ENCODE measurements around the gene ESR1.

Gene ESR1

GRCh38 chr6:151807513-151808370, at the start of gene ESR1:
ESR1 (plus strand) TSS chr6:151807682; CDS start chr6:151807913, 231 bp downstream.
- Histone ChIP-seq H3K4me1 (ENCODE audit: insufficient read depth, low read length) (peaks cover 3% of the 10 kb centered on the region; the same call in 1 of the 2 replicates), H3K36me3 (ENCODE audit: insufficient read depth, low read depth, low read length) (no peaks in the 10 kb centered on the region), H3K9ac (ENCODE audit: low read depth, low read length) (no peak within 1 kb of the TSS), H3K4me3 (ENCODE audit: low read length) (peak within 1 kb of the TSS; percentile 65), H3K27ac (ENCODE audit: low read length) (no peak within 1 kb of the TSS), H3K9me3 (ENCODE audit: insufficient read depth, low read depth, low read length) (no peaks in the 10 kb centered on the region), H3K27me3 (ENCODE audit: insufficient read depth, low read length) (peaks cover 89% of the 10 kb centered on the region)

GRCh38 chr6:151760486-151760885, 47.0 kb upstream of the ESR1 start:
- no peak overlapping the region for H3K27ac ChIP-seq (ENCODE audit: low read length)
- H3K36me3 ChIP-seq (ENCODE audit: insufficient read depth, low read depth, low read length), result no peaks in the 10 kb centered on the region
- no peaks in the 10 kb centered on the region for H3K9me3 ChIP-seq (ENCODE audit: insufficient read depth, low read depth, low read length)
- H3K4me1 ChIP-seq (ENCODE audit: insufficient read depth, low read length), result peaks cover 6% of the 10 kb centered on the region; the same call in 1 of the 2 replicates
- no peaks in the 10 kb centered on the region for H3K27me3 ChIP-seq (ENCODE audit: insufficient read depth, low read length)
- no peak overlapping the region for H3K4me3 ChIP-seq (ENCODE audit: low read length)
- no peak overlapping the region for H3K9ac ChIP-seq (ENCODE audit: low read depth, low read length)

- Histone ChIP-seq H3K36me3 (ENCODE audit: insufficient read depth, low read depth, low read length) (no peaks in the 10 kb centered on the region), H3K4me1 (ENCODE audit: insufficient read depth, low read length) (peaks cover 6% of the 10 kb centered on the region; the same call in 1 of the 2 replicates), H3K9ac (ENCODE audit: low read depth, low read length) (no peak overlapping the region), H3K27ac (ENCODE audit: low read length) (no peak overlapping the region), H3K4me3 (ENCODE audit: low read length) (no peak overlapping the region), H3K9me3 (ENCODE audit: insufficient read depth, low read depth, low read length) (no peaks in the 10 kb centered on the region), H3K27me3 (ENCODE audit: insufficient read depth, low read length) (no peaks in the 10 kb centered on the region)
Observed at GRCh38 chr6:151761851-151762250, 45.6 kb upstream of the ESR1 start.

- no peaks in the 10 kb centered on the region for H3K9me3 ChIP-seq (ENCODE audit: insufficient read depth, low read depth, low read length)
- peaks cover 6% of the 10 kb centered on the region; the same call in 1 of the 2 replicates for H3K4me1 ChIP-seq (ENCODE audit: insufficient read depth, low read length)
- H3K9ac ChIP-seq (ENCODE audit: low read depth, low read length), result no peak overlapping the region
- no peak overlapping the region for H3K27ac ChIP-seq (ENCODE audit: low read length)
- no peaks in the 10 kb centered on the region for H3K27me3 ChIP-seq (ENCODE audit: insufficient read depth, low read length)
- no peak overlapping the region for H3K4me3 ChIP-seq (ENCODE audit: low read length)
- H3K36me3 ChIP-seq (ENCODE audit: insufficient read depth, low read depth, low read length), result no peaks in the 10 kb centered on the region
Observed at GRCh38 chr6:151762817-151763216, 44.7 kb upstream of the ESR1 start.

- peak overlapping the region; percentile 62; the same call in 1 of the 2 replicates for H3K4me3 ChIP-seq (ENCODE audit: low read length)
- H3K36me3 ChIP-seq (ENCODE audit: insufficient read depth, low read depth, low read length), result no peaks in the 10 kb centered on the region
- no peaks in the 10 kb centered on the region for H3K9me3 ChIP-seq (ENCODE audit: insufficient read depth, low read depth, low read length)
- peaks cover 6% of the 10 kb centered on the region; the same call in 1 of the 2 replicates for H3K4me1 ChIP-seq (ENCODE audit: insufficient read depth, low read length)
- H3K27ac ChIP-seq (ENCODE audit: low read length), result no peak overlapping the region
- H3K27me3 ChIP-seq (ENCODE audit: insufficient read depth, low read length), result no peaks in the 10 kb centered on the region
- no peak overlapping the region for H3K9ac ChIP-seq (ENCODE audit: low read depth, low read length)
Observed at GRCh38 chr6:151763303-151763702, 44.2 kb upstream of the ESR1 start.

GRCh38 chr6:151763938-151764680, 43.4 kb upstream of the ESR1 start:
- H3K4me1 ChIP-seq (ENCODE audit: insufficient read depth, low read length), result peaks cover 6% of the 10 kb centered on the region; the same call in 1 of the 2 replicates
- no peak overlapping the region for H3K9ac ChIP-seq (ENCODE audit: low read depth, low read length)
- no peaks in the 10 kb centered on the region for H3K9me3 ChIP-seq (ENCODE audit: insufficient read depth, low read depth, low read length)
- no peaks in the 10 kb centered on the region for H3K27me3 ChIP-seq (ENCODE audit: insufficient read depth, low read length)
- no peaks in the 10 kb centered on the region for H3K36me3 ChIP-seq (ENCODE audit: insufficient read depth, low read depth, low read length)
- H3K4me3 ChIP-seq (ENCODE audit: low read length), result peak overlapping the region; percentile 62
- no peak overlapping the region for H3K27ac ChIP-seq (ENCODE audit: low read length)

- Histone ChIP-seq H3K9me3 (ENCODE audit: insufficient read depth, low read depth, low read length) (no peaks in the 10 kb centered on the region), H3K27me3 (ENCODE audit: insufficient read depth, low read length) (no peaks in the 10 kb centered on the region), H3K4me1 (ENCODE audit: insufficient read depth, low read length) (peaks cover 6% of the 10 kb centered on the region; the same call in 1 of the 2 replicates), H3K4me3 (ENCODE audit: low read length) (no peak overlapping the region), H3K9ac (ENCODE audit: low read depth, low read length) (no peak overlapping the region), H3K36me3 (ENCODE audit: insufficient read depth, low read depth, low read length) (no peaks in the 10 kb centered on the region), H3K27ac (ENCODE audit: low read length) (no peak overlapping the region)
Observed at GRCh38 chr6:151765444-151765886, 42.0 kb upstream of the ESR1 start.

GRCh38 chr6:151772446-151772845, 35.0 kb upstream of the ESR1 start:
- Histone ChIP-seq H3K4me1 (ENCODE audit: insufficient read depth, low read length) (no peaks in the 10 kb centered on the region), H3K27me3 (ENCODE audit: insufficient read depth, low read length) (no peaks in the 10 kb centered on the region), H3K27ac (ENCODE audit: low read length) (no peak overlapping the region)

GRCh38 chr6:151773382-151773781, 34.1 kb upstream of the ESR1 start:
- Histone ChIP-seq H3K4me1 (ENCODE audit: insufficient read depth, low read length) (no peaks in the 10 kb centered on the region), H3K9ac (ENCODE audit: low read depth, low read length) (no peak overlapping the region), H3K36me3 (ENCODE audit: insufficient read depth, low read depth, low read length) (no peaks in the 10 kb centered on the region), H3K27me3 (ENCODE audit: insufficient read depth, low read length) (no peaks in the 10 kb centered on the region), H3K9me3 (ENCODE audit: insufficient read depth, low read depth, low read length) (no peaks in the 10 kb centered on the region), H3K4me3 (ENCODE audit: low read length) (no peak overlapping the region), H3K27ac (ENCODE audit: low read length) (no peak overlapping the region)

More at GRCh38 chr6:151772446-151772845, 35.0 kb upstream of the ESR1 start:
- Histone ChIP-seq H3K9ac (ENCODE audit: low read depth, low read length) (no peak overlapping the region), H3K9me3 (ENCODE audit: insufficient read depth, low read depth, low read length) (no peaks in the 10 kb centered on the region), H3K4me3 (ENCODE audit: low read length) (no peak overlapping the region), H3K36me3 (ENCODE audit: insufficient read depth, low read depth, low read length) (no peaks in the 10 kb centered on the region)

- Histone ChIP-seq H3K9ac (ENCODE audit: low read depth, low read length) (no peak overlapping the region), H3K9me3 (ENCODE audit: insufficient read depth, low read depth, low read length) (no peaks in the 10 kb centered on the region), H3K4me1 (ENCODE audit: insufficient read depth, low read length) (no peaks in the 10 kb centered on the region), H3K27ac (ENCODE audit: low read length) (no peak overlapping the region), H3K36me3 (ENCODE audit: insufficient read depth, low read depth, low read length) (no peaks in the 10 kb centered on the region), H3K27me3 (ENCODE audit: insufficient read depth, low read length) (no peaks in the 10 kb centered on the region), H3K4me3 (ENCODE audit: low read length) (no peak overlapping the region)
Observed at GRCh38 chr6:151782560-151782959, 24.9 kb upstream of the ESR1 start.

- Histone ChIP-seq H3K9ac (ENCODE audit: low read depth, low read length) (no peak overlapping the region), H3K4me3 (ENCODE audit: low read length) (no peak overlapping the region), H3K27ac (ENCODE audit: low read length) (no peak overlapping the region), H3K36me3 (ENCODE audit: insufficient read depth, low read depth, low read length) (no peaks in the 10 kb centered on the region), H3K27me3 (ENCODE audit: insufficient read depth, low read length) (no peaks in the 10 kb centered on the region), H3K4me1 (ENCODE audit: insufficient read depth, low read length) (no peaks in the 10 kb centered on the region), H3K9me3 (ENCODE audit: insufficient read depth, low read depth, low read length) (no peaks in the 10 kb centered on the region)
Observed at GRCh38 chr6:151783692-151784091, 23.8 kb upstream of the ESR1 start.

All from iPS-20b (cell line).